ENCODE data around the gene KIAA0753.

GRCh38 chr17:6627019-6627418 is 13.5 kb downstream of the KIAA0753 start:
- TF ChIP-seq CTCF (IDR thresholded peaks at IDR 0.05; ENCODE audit: low read depth, low read length): no peak
- TF ChIP-seq POLR2A (IDR thresholded peaks at IDR 0.05; ENCODE audit: extremely low read depth, insufficient read length): no peak

Data from NB4 (cell line).